Neural crest cell (in vitro differentiated cells): ENCODE measurements around the gene EML3. TPM values are rescaled to one million over a fixed set of nuclear protein-coding genes. Genes with fewer than 3 reads are reported as not detected.
A peak's percentile ranks its signal among the peaks of the same experiment; 100 is the strongest.

Experiments
- DNase-seq: peaks from one replicate; pipeline ENCODE4 v3.0.0; 2021; ENCODE audit warnings: low read depth, mixed read lengths, low spot score
- H3K27ac Mint-ChIP-seq: one replicate; pipeline ENCODE4 v1.8.0; 2021; ENCODE audit warnings: mild to moderate bottlenecking, mixed read lengths; ENCODE audit not compliant: unreplicated experiment
- H3K27me3 Mint-ChIP-seq: 2 replicates; pipeline ENCODE4 v1.8.0; 2021; ENCODE audit warnings: low read depth, mild to moderate bottlenecking, mixed read lengths
- H3K36me3 Mint-ChIP-seq: 2 replicates; pipeline ENCODE4 v1.8.0; 2021; ENCODE audit warnings: low read depth, mild to moderate bottlenecking, mixed read lengths
- H3K4me1 Mint-ChIP-seq: 2 replicates; pipeline ENCODE4 v1.8.0; 2021; ENCODE audit warnings: mixed read lengths
- H3K4me3 Mint-ChIP-seq: one replicate; pipeline ENCODE4 v1.8.0; 2021; ENCODE audit warnings: mild to moderate bottlenecking, mixed read lengths
- H3K9me3 Mint-ChIP-seq: 2 replicates; pipeline ENCODE4 v1.8.0; 2021; ENCODE audit warnings: mixed read lengths
- CTCF ChIP-seq: fragments of 200-600 bp; sonication (generic); conservative IDR thresholded peaks from 2 replicates; pipeline ENCODE4 v1.5.0; 2021; ENCODE audit warnings: antibody characterized with exemption, mild to moderate bottlenecking
- microRNA-seq: library from miRNA; unstranded; fragments of <30 nt; microRNA quantifications from one replicate; pipeline ENCODE4, GENCODE V29; 2020
- total RNA-seq: library from RNA; stranded (reverse); gene quantifications from 2 replicates; pipeline ENCODE4 v1.2.1, GENCODE V29; 2021

Gene EML3
- total RNA-seq, 1 donor from 2014 or later: 40.0 TPM

DNA sequence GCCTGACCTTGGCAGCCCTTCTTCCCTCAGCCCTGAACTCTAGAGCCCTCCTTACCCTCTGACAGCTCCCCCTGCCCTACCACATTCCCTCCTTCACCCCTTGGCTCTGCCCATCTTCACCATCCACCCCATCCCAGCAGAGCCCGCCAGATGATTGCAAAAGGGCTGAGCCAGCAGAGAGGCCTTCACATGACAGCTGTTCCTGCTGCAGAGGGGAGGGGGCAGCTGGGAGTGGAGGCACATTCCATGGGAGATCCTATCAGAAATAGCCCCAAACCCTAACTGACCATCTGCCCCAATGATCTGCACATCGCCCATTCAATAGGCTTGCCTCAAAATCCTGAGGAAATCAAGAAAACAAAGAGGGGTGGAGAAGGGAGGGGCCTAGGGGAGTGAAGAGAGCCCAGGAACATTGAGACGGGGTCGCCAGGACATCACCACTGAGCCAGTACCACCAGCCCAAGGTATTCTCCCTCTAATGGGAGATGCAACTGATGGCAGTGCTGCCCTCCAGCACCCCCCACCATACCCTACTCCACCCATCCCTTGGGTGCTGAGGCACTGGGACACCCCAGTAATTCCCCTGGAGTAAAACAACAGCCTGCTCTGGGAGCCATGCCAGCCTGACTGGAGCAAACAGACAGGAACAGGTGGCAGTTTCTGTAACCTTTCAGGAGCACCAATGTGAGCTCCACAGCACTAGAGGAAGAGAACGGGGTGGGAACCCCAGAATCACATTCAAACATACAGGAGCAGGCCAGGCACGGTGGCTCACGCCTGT is 58.0 kb downstream of the EML3 start:
- peaks cover 21% of the 10 kb centered on the region for H3K36me3 Mint-ChIP-seq
- no peaks in the 10 kb centered on the region for H3K9me3 Mint-ChIP-seq
- H3K4me3 Mint-ChIP-seq: peak overlapping the region; percentile 74
- peak overlapping the region; percentile 27 for H3K27ac Mint-ChIP-seq
- DNase-seq: no peak
- peaks cover 66% of the 10 kb centered on the region for H3K4me1 Mint-ChIP-seq
- TF ChIP-seq CTCF: no peak
- peaks cover 28% of the 10 kb centered on the region for H3K27me3 Mint-ChIP-seq

- Mint-ChIP-seq H3K9me3 (no peaks in the 10 kb centered on the region), H3K4me3 (peak overlapping the region; percentile 74), H3K36me3 (peaks cover 15% of the 10 kb centered on the region), H3K27ac (peak overlapping the region; percentile 96), H3K4me1 (peaks cover 61% of the 10 kb centered on the region), H3K27me3 (peaks cover 35% of the 10 kb centered on the region)
- DNase-seq: no peak
- no peak for TF ChIP-seq CTCF
These were observed 58.7 kb downstream of the EML3 start for GRCh38 chr11:62553839-62554361.

GRCh38 chr11:62553080-62553838 is 59.3 kb downstream of the EML3 start:
- H3K9me3 Mint-ChIP-seq: no peaks in the 10 kb centered on the region
- no peak for TF ChIP-seq CTCF
- H3K4me1 Mint-ChIP-seq: peaks cover 61% of the 10 kb centered on the region
- peak overlapping the region; percentile 85 for H3K4me3 Mint-ChIP-seq
- H3K36me3 Mint-ChIP-seq: peaks cover 15% of the 10 kb centered on the region
- H3K27me3 Mint-ChIP-seq: peaks cover 41% of the 10 kb centered on the region
- DNase-seq: no peak
- H3K27ac Mint-ChIP-seq: peak overlapping the region; percentile 98

DNA sequence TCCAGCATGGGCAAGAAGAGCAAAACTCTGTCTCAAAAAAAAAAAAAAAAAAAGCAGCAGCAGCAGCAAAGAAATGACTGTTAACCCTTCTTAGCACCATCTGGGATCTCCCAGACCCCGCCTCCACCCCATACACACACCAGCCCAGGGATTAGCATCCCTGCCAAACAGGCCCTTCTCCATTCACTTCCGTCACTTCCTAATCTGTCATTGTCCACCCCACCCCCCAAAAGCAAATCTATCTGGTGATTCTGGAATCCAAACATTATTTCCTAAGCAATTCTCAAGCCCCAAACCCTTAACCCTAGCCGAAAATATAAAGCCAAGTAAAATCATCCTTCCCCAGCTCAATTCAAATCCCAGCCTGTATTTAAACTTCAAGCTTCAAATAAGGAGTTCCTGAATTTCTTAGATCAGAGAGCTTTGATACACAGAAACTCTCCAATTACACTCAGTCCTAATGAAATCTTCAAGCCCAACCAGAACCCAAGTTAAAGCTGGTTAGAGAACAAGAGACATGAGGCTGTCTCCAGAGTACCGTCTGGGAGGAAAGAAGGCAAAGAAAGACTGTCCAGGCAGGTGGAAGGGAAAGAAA is 60.0 kb downstream of the EML3 start:
- H3K4me1 Mint-ChIP-seq: peaks cover 67% of the 10 kb centered on the region
- peaks cover 48% of the 10 kb centered on the region for H3K27me3 Mint-ChIP-seq
- H3K27ac Mint-ChIP-seq: peak overlapping the region; percentile 98
- DNase-seq: no peak
- H3K36me3 Mint-ChIP-seq: peaks cover 15% of the 10 kb centered on the region
- no peak for TF ChIP-seq CTCF
- no peaks in the 10 kb centered on the region for H3K9me3 Mint-ChIP-seq
- H3K4me3 Mint-ChIP-seq: peak overlapping the region; percentile 85

Small RNAs within 50 kb of the gene (microRNA-seq; reads per million reads assigned to microRNA genes)
- 6.5 reads per million, percentile 5 among the genes with 10 or more reads in this experiment for gene MIR6747

Other genes with a start within 250 kb of the EML3 start
- not detected in 2 replicates for gene SCGB1A1, start 193.7 kb downstream of the EML3 start, total RNA-seq
- 0.65 and 1.2 TPM in 2 replicates for gene AHNAK, start 66.0 kb downstream of the EML3 start, total RNA-seq
- 2,024 and 2,072 TPM in 2 replicates for gene EEF1G, start 38.9 kb downstream of the EML3 start, total RNA-seq
- gene TUT1, start 21.3 kb downstream of the EML3 start, total RNA-seq: 18.0 and 20.7 TPM in 2 replicates
- 195 and 203 TPM in 2 replicates for gene MTA2, start 10.9 kb downstream of the EML3 start, total RNA-seq
- 0.23 and 0.75 TPM in 2 replicates for gene ROM1, start 482 bp upstream of the EML3 start, total RNA-seq
- 57.4 and 58.3 TPM in 2 replicates for gene B3GAT3, start 9.2 kb upstream of the EML3 start, total RNA-seq
- 346 and 366 TPM in 2 replicates for gene GANAB, start 33.8 kb upstream of the EML3 start, total RNA-seq
- 24.5 and 25.9 TPM in 2 replicates for gene INTS5, start 40.5 kb upstream of the EML3 start, total RNA-seq
- gene C11orf98, start 52.4 kb upstream of the EML3 start, total RNA-seq: 97.4 and 115 TPM in 2 replicates
- gene CSKMT, start 52.5 kb upstream of the EML3 start, total RNA-seq: 57.0 and 60.0 TPM in 2 replicates
- 15.0 and 15.6 TPM in 2 replicates for gene UQCC3, start 58.9 kb upstream of the EML3 start, total RNA-seq
- gene LBHD1, start 59.5 kb upstream of the EML3 start, total RNA-seq: 7.0 and 7.8 TPM in 2 replicates
- 103 and 113 TPM in 2 replicates for gene UBXN1, start 66.3 kb upstream of the EML3 start, total RNA-seq
- 1.6 and 1.8 TPM in 2 replicates for gene LRRN4CL, start 76.8 kb upstream of the EML3 start, total RNA-seq
- gene BSCL2, start 94.6 kb upstream of the EML3 start, total RNA-seq: 106 and 111 TPM in 2 replicates
- 11.3 and 12.9 TPM in 2 replicates for gene GNG3, start 94.9 kb upstream of the EML3 start, total RNA-seq
- gene HNRNPUL2, start 114.7 kb upstream of the EML3 start, total RNA-seq: 79.6 and 80.7 TPM in 2 replicates
- gene TTC9C, start 115.7 kb upstream of the EML3 start, total RNA-seq: 44.7 and 49.2 TPM in 2 replicates
- 11.5 and 16.1 TPM in 2 replicates for gene ZBTB3, start 141.4 kb upstream of the EML3 start, total RNA-seq
- 161 and 175 TPM in 2 replicates for gene POLR2G, start 148.8 kb upstream of the EML3 start, total RNA-seq
- gene TAF6L, start 158.6 kb upstream of the EML3 start, total RNA-seq: 50.5 and 52.0 TPM in 2 replicates
- 20.0 and 21.4 TPM in 2 replicates for gene TMEM179B, start 174.6 kb upstream of the EML3 start, total RNA-seq
- 20.4 and 23.4 TPM in 2 replicates for gene TMEM223, start 179.2 kb upstream of the EML3 start, total RNA-seq
- gene NXF1, start 192.7 kb upstream of the EML3 start, total RNA-seq: 86.6 and 88.1 TPM in 2 replicates
- gene STX5, start 219.3 kb upstream of the EML3 start, total RNA-seq: 24.1 and 27.2 TPM in 2 replicates
- not detected in 2 replicates for gene TEX54, start 220.1 kb upstream of the EML3 start, total RNA-seq
- 62.1 and 69.2 TPM in 2 replicates for gene WDR74, start 226.8 kb upstream of the EML3 start, total RNA-seq